ENCODE data around the gene MAGOHB.
"Not testable (repeated sequence)": the region's sequence is repeated elsewhere in the genome, so short reads cannot be mapped to it uniquely, and the experiment has no call there.

DNA sequence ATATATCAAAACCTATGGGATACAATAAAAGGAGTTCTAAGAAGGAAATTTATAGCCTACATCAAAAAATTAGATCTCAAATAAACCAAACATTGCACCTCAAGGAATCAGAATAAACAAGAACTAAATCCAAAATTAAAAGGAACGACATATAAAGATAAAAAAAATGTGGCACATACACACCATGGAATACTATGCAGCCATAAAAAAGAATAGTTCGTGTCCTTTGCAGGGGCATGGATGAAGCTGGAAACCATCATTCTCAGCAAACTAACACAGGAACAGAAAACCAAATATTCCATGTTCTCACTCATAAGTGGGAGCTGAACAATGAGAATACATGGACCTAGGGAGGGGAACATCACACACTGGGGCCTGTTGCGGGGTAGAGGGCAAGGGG is 31.3 kb downstream of the MAGOHB start:
- TF ChIP-seq, protein P1, sequence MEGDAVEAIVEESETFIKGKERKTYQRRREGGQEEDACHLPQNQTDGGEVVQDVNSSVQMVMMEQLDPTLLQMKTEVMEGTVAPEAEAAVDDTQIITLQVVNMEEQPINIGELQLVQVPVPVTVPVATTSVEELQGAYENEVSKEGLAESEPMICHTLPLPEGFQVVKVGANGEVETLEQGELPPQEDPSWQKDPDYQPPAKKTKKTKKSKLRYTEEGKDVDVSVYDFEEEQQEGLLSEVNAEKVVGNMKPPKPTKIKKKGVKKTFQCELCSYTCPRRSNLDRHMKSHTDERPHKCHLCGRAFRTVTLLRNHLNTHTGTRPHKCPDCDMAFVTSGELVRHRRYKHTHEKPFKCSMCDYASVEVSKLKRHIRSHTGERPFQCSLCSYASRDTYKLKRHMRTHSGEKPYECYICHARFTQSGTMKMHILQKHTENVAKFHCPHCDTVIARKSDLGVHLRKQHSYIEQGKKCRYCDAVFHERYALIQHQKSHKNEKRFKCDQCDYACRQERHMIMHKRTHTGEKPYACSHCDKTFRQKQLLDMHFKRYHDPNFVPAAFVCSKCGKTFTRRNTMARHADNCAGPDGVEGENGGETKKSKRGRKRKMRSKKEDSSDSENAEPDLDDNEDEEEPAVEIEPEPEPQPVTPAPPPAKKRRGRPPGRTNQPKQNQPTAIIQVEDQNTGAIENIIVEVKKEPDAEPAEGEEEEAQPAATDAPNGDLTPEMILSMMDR (IDR thresholded peaks at IDR 0.05) = not testable (repeated sequence)
- not testable (repeated sequence) for TF ChIP-seq EP300 (IDR thresholded peaks at IDR 0.05)
